OCI-LY1 (cell line): Measurements from ENCODE around the gene KDM2A.

Experiments used
- EZH2 ChIP-seq: fragments of 200-600 bp; sonication (generic), shearing (Covaris generic); IDR thresholded peaks from 2 replicates; pipeline ENCODE4 v1.8.0; 2017; ENCODE audit warnings: borderline replicate concordance, mixed run types, mild to moderate bottlenecking, antibody characterized with exemption, low read length, moderate library complexity, mixed read lengths
- TF ChIP-seq, protein P1 (sequence below): fragments of 200-600 bp; sonication (generic), shearing (Covaris generic); IDR thresholded peaks from 2 replicates; pipeline ENCODE4 v1.5.1; 2017; ENCODE audit warnings: mild to moderate bottlenecking, antibody characterized with exemption, low read length, moderate library complexity, mixed read lengths

DNA sequence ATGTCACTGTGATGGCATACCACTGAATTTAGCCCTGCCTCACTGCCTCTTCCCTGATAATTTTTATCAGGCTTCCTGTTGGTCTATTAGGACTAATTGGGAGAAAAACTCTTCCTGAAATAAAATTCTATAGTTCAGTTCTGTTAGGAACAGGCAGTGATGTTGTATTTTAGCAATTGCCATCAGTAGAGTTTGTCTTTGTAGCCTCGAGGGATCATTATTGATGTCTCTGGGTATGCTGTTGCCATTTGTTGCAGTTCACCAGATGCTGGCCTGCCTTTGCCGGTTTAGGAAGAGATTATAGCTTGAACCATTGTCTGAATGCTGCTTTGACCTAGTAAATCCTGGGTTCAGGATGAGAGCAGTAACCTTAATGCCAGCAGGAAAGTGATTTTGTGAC lies 41.0 kb downstream of the KDM2A start:
- TF ChIP-seq, protein P1, sequence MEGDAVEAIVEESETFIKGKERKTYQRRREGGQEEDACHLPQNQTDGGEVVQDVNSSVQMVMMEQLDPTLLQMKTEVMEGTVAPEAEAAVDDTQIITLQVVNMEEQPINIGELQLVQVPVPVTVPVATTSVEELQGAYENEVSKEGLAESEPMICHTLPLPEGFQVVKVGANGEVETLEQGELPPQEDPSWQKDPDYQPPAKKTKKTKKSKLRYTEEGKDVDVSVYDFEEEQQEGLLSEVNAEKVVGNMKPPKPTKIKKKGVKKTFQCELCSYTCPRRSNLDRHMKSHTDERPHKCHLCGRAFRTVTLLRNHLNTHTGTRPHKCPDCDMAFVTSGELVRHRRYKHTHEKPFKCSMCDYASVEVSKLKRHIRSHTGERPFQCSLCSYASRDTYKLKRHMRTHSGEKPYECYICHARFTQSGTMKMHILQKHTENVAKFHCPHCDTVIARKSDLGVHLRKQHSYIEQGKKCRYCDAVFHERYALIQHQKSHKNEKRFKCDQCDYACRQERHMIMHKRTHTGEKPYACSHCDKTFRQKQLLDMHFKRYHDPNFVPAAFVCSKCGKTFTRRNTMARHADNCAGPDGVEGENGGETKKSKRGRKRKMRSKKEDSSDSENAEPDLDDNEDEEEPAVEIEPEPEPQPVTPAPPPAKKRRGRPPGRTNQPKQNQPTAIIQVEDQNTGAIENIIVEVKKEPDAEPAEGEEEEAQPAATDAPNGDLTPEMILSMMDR, result no peak
- TF ChIP-seq EZH2, result no peak
